Bronchial epithelial cell (primary cell): ENCODE data around the gene CEACAM19. TPM values are rescaled to one million over a fixed set of nuclear protein-coding genes. Genes with fewer than 3 reads are reported as not detected.
"Not testable (repeated sequence)": the region's sequence is repeated elsewhere in the genome, so short reads cannot be mapped to it uniquely, and the experiment has no call there.

Experiments used
- DNase-seq: peaks from one replicate; pipeline ENCODE4 v3.0.0-alpha.2; 2010; ENCODE audit warnings: low read depth
- FAIRE-seq: peaks from 2 replicates; lab custom pipeline; 2011; peaks lifted over from hg19 to GRCh38; lab: Jason Lieb, UNC
- H3K27me3 ChIP-seq: 2 replicates; pipeline ENCODE4 v1.5.1; 2011; ENCODE audit warnings: low read length; ENCODE audit not compliant: control insufficient read depth, insufficient read depth
- H3K36me3 ChIP-seq: 2 replicates; pipeline ENCODE4 v1.5.1; 2011; ENCODE audit warnings: low read length; ENCODE audit not compliant: control insufficient read depth, insufficient read depth
- H3K4me3 ChIP-seq: 2 replicates; pipeline ENCODE4 v1.5.1; 2011; ENCODE audit warnings: mild to moderate bottlenecking, low read depth, low read length, control low read depth
- total RNA-seq: library from RNA; depleted of rRNA; stranded (reverse); fragments of >200 nt; gene quantifications from 2 replicates; pipeline ENCODE4 v1.2.1, GENCODE V29; 2014
- TF ChIP-seq, protein P1 (sequence below): IDR thresholded peaks from 2 replicates; pipeline ENCODE4 v1.5.1; 2011; ENCODE audit warnings: mild to moderate bottlenecking, moderate library complexity, low read length, control low read depth, inconsistent platforms; ENCODE audit not compliant: insufficient read depth, severe bottlenecking

The CEACAM19 gene
- total RNA-seq, 1 donor from 2014 or later = 0.53 TPM

DNA sequence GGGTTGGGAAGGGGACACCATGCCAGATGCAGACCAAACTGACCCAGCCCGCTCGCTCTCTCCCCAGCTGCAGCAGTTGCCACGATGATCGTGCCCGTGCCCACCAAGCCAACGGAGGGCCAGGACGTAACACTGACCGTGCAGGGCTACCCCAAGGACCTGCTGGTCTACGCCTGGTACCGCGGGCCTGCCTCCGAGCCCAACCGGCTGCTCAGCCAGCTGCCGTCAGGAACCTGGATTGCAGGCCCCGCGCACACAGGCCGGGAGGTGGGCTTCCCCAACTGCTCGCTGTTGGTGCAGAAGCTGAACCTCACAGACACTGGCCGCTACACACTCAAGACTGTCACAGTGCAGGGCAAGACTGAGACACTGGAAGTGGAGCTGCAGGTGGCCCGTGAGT, 36.5 kb downstream of the CEACAM19 start:
- no peak for DNase-seq
- no peak for FAIRE-seq
- no peak overlapping the region for H3K4me3 ChIP-seq
- TF ChIP-seq, protein P1, sequence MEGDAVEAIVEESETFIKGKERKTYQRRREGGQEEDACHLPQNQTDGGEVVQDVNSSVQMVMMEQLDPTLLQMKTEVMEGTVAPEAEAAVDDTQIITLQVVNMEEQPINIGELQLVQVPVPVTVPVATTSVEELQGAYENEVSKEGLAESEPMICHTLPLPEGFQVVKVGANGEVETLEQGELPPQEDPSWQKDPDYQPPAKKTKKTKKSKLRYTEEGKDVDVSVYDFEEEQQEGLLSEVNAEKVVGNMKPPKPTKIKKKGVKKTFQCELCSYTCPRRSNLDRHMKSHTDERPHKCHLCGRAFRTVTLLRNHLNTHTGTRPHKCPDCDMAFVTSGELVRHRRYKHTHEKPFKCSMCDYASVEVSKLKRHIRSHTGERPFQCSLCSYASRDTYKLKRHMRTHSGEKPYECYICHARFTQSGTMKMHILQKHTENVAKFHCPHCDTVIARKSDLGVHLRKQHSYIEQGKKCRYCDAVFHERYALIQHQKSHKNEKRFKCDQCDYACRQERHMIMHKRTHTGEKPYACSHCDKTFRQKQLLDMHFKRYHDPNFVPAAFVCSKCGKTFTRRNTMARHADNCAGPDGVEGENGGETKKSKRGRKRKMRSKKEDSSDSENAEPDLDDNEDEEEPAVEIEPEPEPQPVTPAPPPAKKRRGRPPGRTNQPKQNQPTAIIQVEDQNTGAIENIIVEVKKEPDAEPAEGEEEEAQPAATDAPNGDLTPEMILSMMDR = no peak
- H3K27me3 ChIP-seq = no peaks in the 10 kb centered on the region
- no peaks in the 10 kb centered on the region for H3K36me3 ChIP-seq

DNA sequence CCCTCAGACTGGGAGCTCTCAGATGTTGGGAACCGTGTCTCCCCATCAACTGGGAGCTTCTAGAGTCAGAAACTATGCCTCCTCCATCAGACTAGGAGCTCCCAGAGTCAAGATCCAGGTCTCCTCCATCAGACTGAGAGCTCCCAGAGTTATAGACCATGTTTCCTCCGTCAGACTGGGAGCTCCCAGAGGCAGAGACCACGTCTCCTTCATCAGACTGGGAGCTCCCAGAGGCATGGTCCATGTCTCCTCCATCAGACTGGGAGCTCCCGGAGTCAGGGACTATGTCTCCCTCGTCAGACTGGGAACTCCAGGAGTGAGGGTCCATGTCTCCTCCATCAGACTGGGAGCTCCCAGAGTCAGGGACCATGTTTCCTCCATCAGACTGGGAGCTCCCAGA, 37.7 kb downstream of the CEACAM19 start:
- TF ChIP-seq, protein P1 = no peak
- no peak overlapping the region for H3K4me3 ChIP-seq
- no peaks in the 10 kb centered on the region for H3K36me3 ChIP-seq
- H3K27me3 ChIP-seq = no peaks in the 10 kb centered on the region
- DNase-seq (no peak), FAIRE-seq (no peak)

DNA sequence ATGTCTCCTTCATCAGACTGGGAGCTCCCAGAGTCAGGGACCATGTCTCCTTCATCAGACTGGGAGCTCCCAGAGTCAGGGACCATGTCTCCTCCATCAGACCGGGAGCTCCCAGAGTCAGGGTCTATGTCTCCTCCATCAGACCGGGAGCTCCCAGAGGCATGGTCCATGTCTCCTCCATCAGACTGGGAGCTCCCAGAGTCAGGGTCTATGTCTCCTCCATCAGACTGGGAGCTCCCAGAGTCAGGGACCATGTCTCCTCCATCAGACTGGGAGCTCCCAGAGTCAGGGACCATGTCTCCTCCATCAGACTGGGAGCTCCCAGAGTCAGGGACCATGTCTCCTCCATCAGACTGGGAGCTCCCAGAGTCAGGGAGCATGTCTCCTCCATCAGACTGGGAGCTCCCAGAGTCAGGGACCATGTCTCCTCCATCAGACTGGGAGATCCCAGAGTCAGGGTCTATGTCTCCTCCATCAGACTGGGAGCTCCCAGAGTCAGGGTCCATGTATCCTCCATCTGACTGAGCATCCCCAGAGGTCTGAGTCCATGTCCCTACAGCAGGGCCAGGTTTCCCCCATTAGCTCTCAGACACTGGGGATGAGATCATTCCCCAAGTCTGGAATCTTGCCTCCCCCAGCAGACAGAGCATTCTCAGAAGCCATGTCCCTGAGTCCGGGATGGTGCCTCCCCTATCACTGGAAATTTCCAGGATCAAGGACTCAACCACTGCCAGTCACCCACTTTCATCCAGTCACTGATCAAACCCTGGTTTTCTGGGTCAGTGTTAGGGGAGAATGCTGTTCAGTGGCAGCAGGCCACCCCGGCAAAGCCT, 38.4 kb downstream of the CEACAM19 start:
- FAIRE-seq = peak; percentile 64
- H3K27me3 ChIP-seq, DNase-seq, H3K4me3 ChIP-seq, H3K36me3 ChIP-seq: not testable (repeated sequence)

DNA sequence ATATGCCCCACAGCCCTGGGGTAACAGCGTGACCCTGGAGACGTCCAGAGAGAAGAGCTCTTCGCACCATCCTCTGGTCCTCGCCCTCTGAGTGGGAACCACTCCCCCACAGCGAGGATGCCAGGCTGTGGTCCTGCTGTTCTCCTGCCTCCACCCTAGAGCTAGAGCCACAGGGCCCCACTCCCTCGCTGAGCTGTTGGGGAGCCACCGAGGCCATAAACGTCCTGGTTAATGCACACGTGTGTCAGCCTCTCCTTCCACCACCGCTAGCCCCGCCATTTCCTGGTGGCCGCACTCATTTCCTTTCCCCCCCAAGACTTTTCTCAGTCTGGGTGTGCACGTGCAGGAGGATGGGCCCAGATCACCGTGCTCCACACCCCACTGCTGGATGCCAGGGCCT, 39.2 kb downstream of the CEACAM19 start:
- Histone ChIP-seq H3K4me3 (no peak overlapping the region), H3K36me3 (no peaks in the 10 kb centered on the region), H3K27me3 (no peaks in the 10 kb centered on the region)
- DNase-seq (no peak), FAIRE-seq (no peak)
- TF ChIP-seq, protein P1 = no peak

DNA sequence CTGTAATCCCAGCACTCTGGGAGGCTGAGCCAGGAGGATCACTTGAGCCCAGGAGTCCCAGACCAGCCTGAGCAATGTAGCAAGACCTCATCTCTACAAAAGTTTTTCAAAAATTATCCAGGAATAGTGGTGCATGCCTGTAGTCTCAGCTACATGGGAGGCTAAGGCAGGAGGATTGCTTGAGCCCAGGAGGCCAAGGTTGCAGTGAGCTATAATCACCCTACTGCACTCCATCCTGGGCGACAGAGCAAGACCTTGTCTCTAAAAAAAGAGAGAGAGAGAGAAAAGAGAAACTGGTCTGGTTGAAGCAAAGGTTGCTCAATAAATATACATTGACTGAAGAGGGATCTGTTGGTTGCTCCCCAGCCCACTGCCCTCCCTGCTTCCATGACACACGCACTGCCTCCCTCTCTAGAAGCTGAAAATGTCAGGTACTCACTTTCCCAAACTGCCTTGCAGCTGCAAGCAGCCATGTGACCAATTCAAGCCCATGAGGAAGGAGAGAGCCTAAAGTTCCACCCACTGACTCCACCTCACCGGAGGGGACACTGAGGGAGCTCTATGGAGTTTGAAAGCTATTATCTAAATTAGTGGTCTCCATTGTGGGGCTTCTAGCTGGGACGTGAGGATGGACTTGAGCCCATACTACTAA, 41.7 kb downstream of the CEACAM19 start:
- H3K27me3 ChIP-seq = no peaks in the 10 kb centered on the region
- no peak overlapping the region for H3K4me3 ChIP-seq
- DNase-seq (no peak), FAIRE-seq (no peak)
- H3K36me3 ChIP-seq = no peaks in the 10 kb centered on the region
- TF ChIP-seq, protein P1 = no peak

DNA sequence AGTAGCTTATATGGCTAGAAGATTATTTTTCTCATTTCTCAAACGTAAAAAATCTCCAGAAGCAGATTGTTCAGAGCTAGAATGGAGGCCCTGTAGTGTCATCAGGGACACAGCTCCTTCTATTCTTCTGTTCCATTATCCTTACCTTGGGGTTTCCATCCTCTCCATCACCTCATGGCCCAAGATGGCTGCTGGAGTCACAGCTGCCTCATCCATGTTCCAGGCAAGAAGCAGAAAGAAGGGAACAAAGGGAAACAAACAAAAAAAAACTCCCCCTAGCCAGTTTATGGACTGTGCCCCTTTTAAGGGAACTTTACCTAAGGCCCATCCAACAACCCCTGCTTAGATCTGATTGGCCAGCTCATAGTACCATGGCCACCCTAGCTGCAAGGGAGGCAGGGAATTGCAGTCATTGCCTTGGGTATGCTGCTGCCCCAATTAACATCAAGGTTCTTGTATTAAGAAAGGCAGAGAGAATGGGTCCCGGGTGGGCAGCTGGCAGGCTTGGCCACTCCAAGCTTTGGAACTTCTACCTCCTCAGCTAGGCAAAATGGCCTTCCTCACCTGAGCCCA, 43.4 kb downstream of the CEACAM19 start:
- no peak for DNase-seq
- no peaks in the 10 kb centered on the region for H3K27me3 ChIP-seq
- H3K36me3 ChIP-seq = no peaks in the 10 kb centered on the region
- no peak overlapping the region for H3K4me3 ChIP-seq
- FAIRE-seq = no peak
- TF ChIP-seq, protein P1 = no peak
